GM21576 (cell line): ENCODE data around the gene TRIM22.
A peak's percentile ranks its signal among the peaks of the same experiment; 100 is the strongest.
"Not testable (repeated sequence)": the region's sequence is repeated elsewhere in the genome, so short reads cannot be mapped to it uniquely, and the experiment has no call there.

Experiments
- ATAC-seq: cut with Tn5 transposase; IDR thresholded peaks from one replicate; pipeline ENCODE4 v1.9.1; 2021; ENCODE audit warnings: mild to moderate bottlenecking, moderate library complexity; ENCODE audit not compliant: unreplicated experiment

Gene TRIM22

GRCh38 chr11:5689551-5689983, at the start of gene TRIM22:
TRIM22 (plus strand) TSS chr11:5689790; CDS start chr11:5696233, 6,443 bp downstream.
- peak; percentile 71 for ATAC-seq

- no peak for ATAC-seq
Observed at GRCh38 chr11:5639953-5640352, 49.6 kb upstream of the TRIM22 start.

GRCh38 chr11:5643585-5643984, 46.0 kb upstream of the TRIM22 start:
- ATAC-seq: no peak

GRCh38 chr11:5646139-5646538, 43.5 kb upstream of the TRIM22 start:
- no peak for ATAC-seq

GRCh38 chr11:5655474-5655873, 34.1 kb upstream of the TRIM22 start:
- ATAC-seq: no peak

- not testable (repeated sequence) for ATAC-seq
Observed at GRCh38 chr11:5656956-5657355, 32.6 kb upstream of the TRIM22 start.

- ATAC-seq: no peak
Observed at GRCh38 chr11:5658318-5658717, 31.3 kb upstream of the TRIM22 start.

- no peak for ATAC-seq
Observed at GRCh38 chr11:5663511-5663910, 26.1 kb upstream of the TRIM22 start.

GRCh38 chr11:5665051-5665570, 24.5 kb upstream of the TRIM22 start:
- no peak for ATAC-seq

- ATAC-seq: no peak
Observed at GRCh38 chr11:5665746-5666401, 23.7 kb upstream of the TRIM22 start.

- no peak for ATAC-seq
Observed at GRCh38 chr11:5666402-5666793, 23.2 kb upstream of the TRIM22 start.

GRCh38 chr11:5671831-5672230, 17.8 kb upstream of the TRIM22 start:
- no peak for ATAC-seq

GRCh38 chr11:5674391-5674790, 15.2 kb upstream of the TRIM22 start:
- ATAC-seq: no peak

GRCh38 chr11:5679811-5680210, 9.8 kb upstream of the TRIM22 start:
- no peak for ATAC-seq

- ATAC-seq: not testable (repeated sequence)
Observed at GRCh38 chr11:5682890-5683441, 6.6 kb upstream of the TRIM22 start.

- not testable (repeated sequence) for ATAC-seq
Observed at GRCh38 chr11:5683620-5684019, 6.0 kb upstream of the TRIM22 start.

GRCh38 chr11:5684036-5684645, 5.4 kb upstream of the TRIM22 start:
- peak; percentile 4 for ATAC-seq

GRCh38 chr11:5684646-5685362, 4.8 kb upstream of the TRIM22 start, which contains the start of gene TRIM5:
TRIM5 (minus strand) TSS chr11:5685074; CDS start chr11:5680177, 4,897 bp downstream.
- ATAC-seq: peak; percentile 68

GRCh38 chr11:5686426-5686825, 3.2 kb upstream of the TRIM22 start:
- no peak for ATAC-seq

- ATAC-seq: no peak
Observed at GRCh38 chr11:5688482-5688881, 1.1 kb upstream of the TRIM22 start.

- no peak for ATAC-seq
Observed at GRCh38 chr11:5690216-5690615, 626 bp downstream of the TRIM22 start.
